HG03571 (cell line): ENCODE data around the gene UMODL1.

ENCODE experiments used
- ATAC-seq: cut with Tn5 transposase; IDR thresholded peaks from one replicate; pipeline ENCODE4 v1.9.1; 2021; ENCODE audit not compliant: unreplicated experiment

Gene UMODL1

GRCh38 chr21:42145569-42146272 is 74.6 kb downstream of the UMODL1 start:
- no peak for ATAC-seq

GRCh38 chr21:42146273-42146805 is 75.2 kb downstream of the UMODL1 start:
- ATAC-seq, result no peak

GRCh38 chr21:42146821-42147220 is 75.7 kb downstream of the UMODL1 start:
- no peak for ATAC-seq

GRCh38 chr21:42147386-42148020 is 76.4 kb downstream of the UMODL1 start:
- no peak for ATAC-seq

GRCh38 chr21:42148097-42148496 is 77.0 kb downstream of the UMODL1 start:
- no peak for ATAC-seq

GRCh38 chr21:42148584-42148983 is 77.5 kb downstream of the UMODL1 start:
- ATAC-seq, result no peak

GRCh38 chr21:42149656-42150473 is 78.7 kb downstream of the UMODL1 start:
- no peak for ATAC-seq

GRCh38 chr21:42150474-42151085 is 79.5 kb downstream of the UMODL1 start:
- no peak for ATAC-seq

- ATAC-seq, result no peak
Observed at GRCh38 chr21:42151148-42151947, 80.2 kb downstream of the UMODL1 start.

GRCh38 chr21:42151948-42152220 is 80.8 kb downstream of the UMODL1 start:
- no peak for ATAC-seq

GRCh38 chr21:42153046-42153686 is 82.0 kb downstream of the UMODL1 start:
- no peak for ATAC-seq

GRCh38 chr21:42153746-42154145 is 82.6 kb downstream of the UMODL1 start:
- ATAC-seq, result no peak

- no peak for ATAC-seq
Observed at GRCh38 chr21:42154237-42155044, 83.3 kb downstream of the UMODL1 start.

- no peak for ATAC-seq
Observed at GRCh38 chr21:42155045-42155855, 84.1 kb downstream of the UMODL1 start.

GRCh38 chr21:42156690-42157605 is 85.8 kb downstream of the UMODL1 start:
- no peak for ATAC-seq

- ATAC-seq, result no peak
Observed at GRCh38 chr21:42157606-42158310, 86.6 kb downstream of the UMODL1 start.

GRCh38 chr21:42158846-42159245 is 87.7 kb downstream of the UMODL1 start:
- no peak for ATAC-seq
